Erythroblast (primary cell): ENCODE measurements around the gene PAQR5.

ENCODE experiments used
- GATA1 ChIP-seq: IDR thresholded peaks from 2 replicates; pipeline ENCODE4 v1.6.1; 2011; ENCODE audit warnings: low read depth, mild to moderate bottlenecking, control low read depth, low read length, moderate library complexity
- POLR2A ChIP-seq: IDR thresholded peaks from 2 replicates; pipeline ENCODE4 v1.6.1; 2011; ENCODE audit warnings: mild to moderate bottlenecking, low read length

DNA sequence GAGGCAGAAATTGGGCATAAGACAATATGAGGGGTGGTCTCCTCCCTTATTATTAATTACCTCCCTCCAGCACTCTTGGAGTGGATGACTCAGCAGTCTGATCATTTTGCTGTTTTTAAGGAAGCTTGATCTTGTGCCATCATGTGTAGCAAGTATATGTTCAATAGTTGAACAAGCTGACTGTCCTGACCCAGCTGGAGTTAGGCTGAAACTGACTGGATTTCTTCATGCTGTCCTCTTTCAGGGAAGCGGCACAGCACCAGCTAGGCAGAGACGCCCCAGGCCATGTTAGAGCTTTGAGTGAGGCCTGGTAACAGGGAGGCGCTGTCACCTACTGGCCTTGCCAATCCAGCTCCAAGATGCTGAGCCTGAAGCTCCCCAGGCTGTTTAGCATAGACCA, 61.0 kb downstream of the PAQR5 start:
- no peak for TF ChIP-seq POLR2A
- TF ChIP-seq GATA1: no peak
